GM04504 (cell line): ENCODE measurements around the gene DYNC1H1.
"Not testable (repeated sequence)": the region's sequence is repeated elsewhere in the genome, so short reads cannot be mapped to it uniquely, and the experiment has no call there.

Experiments used
- DNase-seq: peaks from one replicate; pipeline ENCODE4 v3.0.0-alpha.2; 2012; ENCODE audit warnings: low read depth

DYNC1H1 gene

GRCh38 chr14:101963656-101964296 lies 597 bp upstream of the DYNC1H1 start:
- no peak for DNase-seq

DNA sequence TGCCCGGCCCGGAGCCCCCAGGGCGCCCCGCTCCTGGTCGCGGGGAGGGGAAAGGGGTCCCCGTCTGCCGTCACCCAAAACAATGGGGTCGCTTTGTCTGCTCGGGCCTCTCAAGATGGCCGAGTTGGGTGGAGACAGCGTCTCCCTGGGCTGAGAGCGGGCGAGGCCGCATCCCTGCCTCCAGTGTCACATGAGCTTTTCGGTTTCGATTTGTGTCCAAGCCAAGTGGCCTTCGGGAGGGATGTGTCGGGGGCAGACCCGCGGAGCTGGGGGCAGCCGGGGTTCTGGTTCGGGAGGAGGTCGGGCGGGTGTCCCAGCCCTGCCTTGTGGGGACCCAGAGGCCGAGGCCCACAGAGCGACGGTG lies 790 bp downstream of the DYNC1H1 start:
- DNase-seq = peak; percentile 52

GRCh38 chr14:101965770-101966722 lies 1.7 kb downstream of the DYNC1H1 start:
- DNase-seq = no peak

DNA sequence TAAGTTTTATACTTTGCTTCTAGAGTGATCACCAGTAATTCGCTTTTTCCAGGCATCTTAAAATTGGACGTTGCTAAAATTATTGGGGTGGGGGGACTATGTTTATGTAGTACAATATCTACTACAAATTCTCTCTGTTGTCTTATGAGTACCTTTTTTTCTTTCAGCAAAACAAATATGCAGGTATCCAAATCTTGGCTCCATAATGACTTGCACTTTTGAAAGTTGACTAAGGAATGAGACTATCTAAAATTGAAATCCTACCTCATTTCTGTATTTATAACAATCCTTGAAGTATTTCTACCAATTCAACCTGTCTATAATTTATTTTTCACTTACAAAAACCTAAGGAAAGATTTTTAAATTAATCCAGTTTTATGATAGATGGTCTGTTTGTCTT lies 2.4 kb downstream of the DYNC1H1 start:
- DNase-seq = no peak

- DNase-seq = no peak
Measured at GRCh38 chr14:101968186-101968585, 3.8 kb downstream of the DYNC1H1 start.

DNA sequence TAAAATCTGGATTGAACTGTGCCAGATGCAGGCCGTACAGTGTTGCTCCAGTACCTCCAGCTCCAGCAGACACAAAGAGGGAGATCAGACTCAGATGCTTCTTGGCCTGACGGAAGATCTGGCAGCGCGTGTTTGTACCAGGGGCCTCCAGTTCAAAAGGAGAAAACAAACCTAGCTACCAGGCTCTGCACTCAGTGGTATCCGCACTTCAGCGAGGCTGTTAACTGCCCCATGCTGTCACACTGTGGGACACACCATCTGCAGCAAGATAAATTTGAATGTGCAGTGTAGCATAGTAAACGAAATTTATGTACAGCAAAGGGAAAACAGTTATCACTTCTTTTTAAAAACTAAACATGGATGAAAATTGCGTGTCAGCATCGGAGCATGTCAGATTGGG lies 5.1 kb downstream of the DYNC1H1 start:
- no peak for DNase-seq

DNA sequence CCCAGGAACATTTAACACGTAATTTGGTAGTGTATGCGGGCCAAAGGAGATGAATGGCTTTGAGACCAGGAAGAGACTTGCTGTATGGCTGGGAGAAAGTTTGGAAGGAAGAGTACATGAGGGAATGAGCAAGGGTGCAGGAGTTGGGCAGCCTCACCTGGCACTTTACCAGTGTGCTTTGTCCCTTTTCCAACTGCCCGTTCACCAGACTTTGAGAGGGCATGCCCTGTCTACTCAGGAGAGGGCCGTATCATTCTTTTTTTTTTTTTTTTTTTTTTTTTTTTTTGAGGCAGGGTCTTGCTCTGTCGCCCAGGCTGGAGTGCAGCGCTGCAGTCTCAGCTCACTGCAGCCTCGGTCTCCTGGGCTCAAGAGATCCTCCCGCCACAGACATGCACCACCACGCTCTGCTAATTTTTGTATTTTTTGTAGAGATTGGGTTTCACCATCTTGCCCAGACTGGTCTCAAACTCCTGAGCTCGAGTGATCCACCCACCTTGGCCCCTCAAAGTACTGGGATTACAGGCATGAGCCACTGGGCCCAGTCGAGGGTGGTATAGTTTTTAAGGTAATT lies 6.5 kb downstream of the DYNC1H1 start:
- no peak for DNase-seq

- not testable (repeated sequence) for DNase-seq
Measured at GRCh38 chr14:101971458-101971857, 7.1 kb downstream of the DYNC1H1 start.

DNA sequence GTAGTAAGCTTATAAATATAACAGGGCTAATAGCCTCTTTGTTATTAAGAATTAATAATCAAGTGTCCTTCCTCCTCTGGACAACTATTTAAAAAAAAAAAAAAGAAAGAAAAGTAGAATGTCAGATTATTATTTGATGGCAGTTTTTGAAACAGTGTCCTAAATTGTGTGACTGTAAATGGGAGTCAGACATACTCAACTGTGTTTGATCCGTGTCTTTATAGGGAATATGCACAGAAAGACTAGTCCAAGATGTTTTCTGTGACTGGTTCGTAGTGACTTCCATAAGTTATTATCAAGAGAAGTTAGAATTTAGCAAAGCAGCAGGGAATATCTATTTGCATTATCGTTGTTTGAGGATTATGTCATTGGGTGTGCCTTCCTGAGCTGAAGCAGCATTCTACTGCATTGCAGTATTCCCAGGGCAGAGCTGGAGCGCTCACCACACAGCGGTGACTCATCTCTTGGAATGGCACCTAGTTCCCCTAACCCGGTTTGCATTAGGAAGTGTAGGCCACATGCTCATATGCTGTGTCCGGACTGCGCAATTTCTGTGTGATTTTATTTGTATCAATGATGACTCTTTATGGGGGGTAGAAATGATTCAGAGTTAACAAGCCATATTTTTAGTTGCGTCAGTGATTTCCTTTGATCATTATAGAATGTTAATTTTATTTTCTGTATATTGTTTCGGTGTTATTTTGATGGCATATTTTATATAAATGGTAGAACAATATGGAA lies 7.9 kb downstream of the DYNC1H1 start:
- peak; percentile 99 for DNase-seq

GRCh38 chr14:101973356-101973755 lies 9.0 kb downstream of the DYNC1H1 start:
- no peak for DNase-seq

DNA sequence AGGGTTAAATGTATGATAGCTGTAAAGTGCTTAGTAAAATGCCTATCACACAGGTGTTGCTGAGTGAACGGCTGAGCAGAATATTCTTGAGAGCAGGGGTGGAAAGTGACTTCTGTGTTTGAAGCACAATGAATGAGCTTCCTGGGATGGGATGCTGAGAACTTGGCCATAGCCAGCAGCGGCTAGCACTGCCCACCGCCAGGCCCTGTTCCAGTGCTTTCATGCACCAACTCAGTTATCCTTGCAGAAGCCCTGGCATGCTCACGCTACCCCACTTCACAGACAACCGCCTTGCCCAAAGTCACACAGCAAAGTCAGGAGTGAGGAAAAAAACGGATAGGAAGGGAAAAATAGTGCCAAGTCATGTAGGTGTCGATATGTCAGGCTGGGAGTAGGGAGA lies 10.9 kb downstream of the DYNC1H1 start:
- no peak for DNase-seq

- DNase-seq = no peak
Measured at GRCh38 chr14:101977311-101978071, 13.1 kb downstream of the DYNC1H1 start.

DNA sequence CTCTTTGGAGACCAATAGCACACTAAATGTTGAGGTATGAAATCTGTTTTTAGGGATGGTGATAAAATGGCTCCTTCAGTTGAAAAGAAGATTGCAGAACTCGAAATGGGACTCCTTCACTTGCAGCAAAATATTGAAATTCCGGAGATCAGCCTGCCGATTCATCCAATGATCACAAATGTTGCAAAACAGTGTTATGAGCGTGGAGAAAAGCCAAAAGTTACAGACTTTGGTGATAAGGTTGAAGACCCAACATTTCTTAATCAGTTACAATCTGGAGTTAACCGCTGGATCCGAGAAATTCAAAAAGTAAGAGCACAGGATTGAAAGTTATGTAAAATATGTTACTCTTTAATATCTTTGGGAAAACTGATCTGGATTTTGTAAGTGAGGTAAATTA lies 15.3 kb downstream of the DYNC1H1 start:
- no peak for DNase-seq

DNA sequence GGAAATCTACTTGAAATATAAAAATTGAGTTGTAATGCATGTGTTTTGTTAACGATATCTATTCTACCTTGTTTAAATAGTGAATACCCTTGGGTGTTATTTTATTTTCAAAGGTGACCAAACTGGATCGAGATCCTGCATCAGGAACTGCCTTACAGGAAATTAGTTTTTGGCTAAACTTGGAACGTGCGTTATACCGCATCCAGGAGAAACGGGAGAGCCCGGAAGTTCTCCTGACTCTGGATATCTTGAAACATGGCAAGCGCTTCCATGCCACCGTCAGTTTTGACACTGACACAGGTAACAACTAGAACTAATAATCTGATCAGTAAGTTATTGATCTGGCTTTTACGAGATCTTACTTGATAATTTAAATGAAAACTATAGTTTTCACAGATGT lies 15.9 kb downstream of the DYNC1H1 start:
- DNase-seq = no peak

- DNase-seq = peak; percentile 97
Measured at GRCh38 chr14:101980700-101981099, 16.3 kb downstream of the DYNC1H1 start.

- DNase-seq = no peak
Measured at GRCh38 chr14:101982621-101983020, 18.2 kb downstream of the DYNC1H1 start.

- not testable (repeated sequence) for DNase-seq
Measured at GRCh38 chr14:101984831-101985230, 20.5 kb downstream of the DYNC1H1 start.

DNA sequence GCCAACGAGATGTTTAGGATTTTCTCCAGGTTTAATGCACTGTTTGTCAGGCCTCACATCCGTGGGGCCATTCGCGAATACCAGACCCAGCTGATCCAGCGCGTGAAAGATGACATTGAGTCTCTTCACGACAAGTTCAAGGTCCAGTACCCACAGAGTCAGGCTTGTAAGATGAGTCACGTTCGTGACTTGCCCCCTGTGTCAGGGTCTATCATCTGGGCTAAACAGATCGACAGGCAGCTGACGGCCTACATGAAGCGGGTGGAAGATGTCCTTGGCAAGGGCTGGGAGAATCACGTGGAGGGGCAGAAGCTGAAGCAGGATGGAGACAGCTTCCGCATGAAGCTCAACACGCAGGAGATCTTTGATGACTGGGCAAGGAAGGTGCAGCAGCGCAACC lies 21.6 kb downstream of the DYNC1H1 start:
- no peak for DNase-seq

- no peak for DNase-seq
Measured at GRCh38 chr14:101986953-101987352, 22.6 kb downstream of the DYNC1H1 start.

DNA sequence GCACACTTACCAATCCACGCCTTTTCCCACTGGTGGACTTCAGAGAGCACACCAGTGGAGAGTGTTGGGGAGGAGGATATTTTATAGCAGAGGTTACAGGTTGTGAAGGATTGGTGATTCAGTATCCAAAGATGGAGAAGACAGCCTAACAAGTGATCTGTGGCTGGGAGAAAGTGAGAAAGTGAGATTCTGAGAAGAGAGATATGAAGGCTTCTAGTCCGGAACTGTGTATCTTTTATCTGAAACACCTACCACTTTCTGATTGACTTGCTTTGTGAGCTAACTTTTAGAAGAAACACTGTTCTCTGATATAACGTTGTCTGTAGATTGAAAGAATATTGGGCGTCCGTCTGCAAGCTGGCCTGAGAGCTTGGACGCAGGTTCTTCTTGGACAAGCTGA lies 24.0 kb downstream of the DYNC1H1 start:
- DNase-seq = no peak

GRCh38 chr14:101991352-101991751 lies 27.0 kb downstream of the DYNC1H1 start:
- no peak for DNase-seq

GRCh38 chr14:101992708-101993107 lies 28.3 kb downstream of the DYNC1H1 start:
- DNase-seq = no peak
